GM12872 (cell line): Measurements from ENCODE around the gene TEX29.

ENCODE experiments used
- CTCF ChIP-seq: IDR thresholded peaks from 3 replicates; pipeline ENCODE4 v1.5.1; 2011; ENCODE audit warnings: low read depth, mild to moderate bottlenecking, low read length, moderate library complexity; ENCODE audit not compliant: insufficient read depth

TEX29 gene

DNA sequence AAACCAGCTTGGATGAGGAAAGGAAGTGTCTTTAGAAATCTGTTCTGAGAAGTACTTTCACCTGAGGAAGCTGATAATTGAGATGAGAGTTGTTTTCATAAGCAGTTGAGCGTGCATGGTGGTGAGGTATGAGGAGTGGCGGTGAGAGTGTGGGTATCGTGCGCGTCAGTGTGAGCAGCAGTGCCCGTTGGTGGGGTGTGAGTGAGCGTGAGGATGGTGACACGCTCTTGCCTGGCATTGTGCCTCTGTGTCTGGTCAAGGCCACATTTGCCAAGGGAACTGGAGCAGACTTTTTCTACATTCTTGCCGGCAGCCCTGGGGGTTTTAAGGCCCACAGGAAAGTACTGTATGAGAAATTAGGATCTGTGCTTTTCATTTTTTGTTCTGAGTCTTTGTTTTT, 36.5 kb upstream of the TEX29 start:
- no peak for TF ChIP-seq CTCF

DNA sequence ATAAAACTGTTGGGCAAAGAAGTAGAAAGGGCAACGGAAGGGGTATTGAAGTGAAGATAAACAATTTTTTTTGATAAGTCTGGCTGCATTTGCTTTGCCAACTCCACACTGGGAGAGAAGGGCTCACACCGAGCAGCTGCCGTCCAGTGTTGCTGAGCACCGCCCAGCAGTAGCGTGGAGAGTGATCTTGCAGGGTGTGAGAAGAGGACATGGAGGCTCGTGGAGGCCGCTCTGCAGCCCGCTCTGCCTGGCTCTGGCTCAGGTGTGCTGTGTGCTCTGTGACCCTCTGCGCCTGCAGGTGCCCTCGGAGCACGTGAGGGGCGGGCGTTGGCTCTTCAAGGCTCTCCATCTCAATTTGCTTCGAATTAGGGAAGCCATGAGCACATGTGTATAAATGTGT, 35.9 kb upstream of the TEX29 start:
- no peak for TF ChIP-seq CTCF

DNA sequence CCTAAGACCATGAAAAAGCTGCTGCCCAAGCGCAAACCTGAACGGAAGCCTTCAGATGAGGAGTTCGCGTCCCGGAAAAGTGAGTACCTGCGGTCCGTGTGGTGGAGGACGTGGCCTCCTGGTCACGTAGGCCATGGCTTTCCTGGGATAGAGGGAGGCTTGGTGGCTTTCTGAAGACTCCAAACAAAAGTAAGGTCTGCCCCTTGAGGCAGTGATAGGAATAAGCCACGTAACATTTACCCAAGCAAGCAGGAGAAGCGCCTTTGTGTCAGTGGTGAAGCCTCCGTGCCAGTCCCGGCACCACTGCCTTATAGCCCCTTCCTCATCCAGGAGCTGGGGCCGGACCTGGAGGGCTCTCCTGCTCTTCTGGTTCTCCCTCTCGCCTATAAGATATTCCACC, 34.3 kb upstream of the TEX29 start:
- TF ChIP-seq CTCF = no peak

- TF ChIP-seq CTCF = no peak
These were observed 33.7 kb upstream of the TEX29 start for GRCh38 chr13:111286749-111287148.

DNA sequence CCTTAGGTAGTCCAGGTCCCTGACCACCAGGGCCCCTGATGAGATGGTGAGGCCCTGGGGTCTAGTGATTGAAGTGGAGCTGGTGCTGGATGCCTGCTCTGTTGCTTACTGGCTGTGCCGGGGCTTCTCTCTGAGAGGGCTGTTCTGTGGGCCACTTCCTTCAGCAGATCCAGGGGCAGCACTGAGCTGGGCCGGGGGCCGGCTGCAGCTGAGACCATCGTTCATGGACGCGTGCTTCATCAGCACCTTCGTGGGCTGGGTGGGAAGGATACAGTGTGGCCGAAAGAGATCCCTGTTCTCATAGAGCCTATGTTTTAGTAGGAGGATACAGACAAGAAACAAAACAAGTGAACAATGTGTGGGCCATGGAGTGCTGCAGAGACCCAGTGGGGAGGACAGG, 33.2 kb upstream of the TEX29 start:
- no peak for TF ChIP-seq CTCF

GRCh38 chr13:111288276-111288675, 32.2 kb upstream of the TEX29 start:
- no peak for TF ChIP-seq CTCF

GRCh38 chr13:111289251-111289650, 31.2 kb upstream of the TEX29 start:
- no peak for TF ChIP-seq CTCF

DNA sequence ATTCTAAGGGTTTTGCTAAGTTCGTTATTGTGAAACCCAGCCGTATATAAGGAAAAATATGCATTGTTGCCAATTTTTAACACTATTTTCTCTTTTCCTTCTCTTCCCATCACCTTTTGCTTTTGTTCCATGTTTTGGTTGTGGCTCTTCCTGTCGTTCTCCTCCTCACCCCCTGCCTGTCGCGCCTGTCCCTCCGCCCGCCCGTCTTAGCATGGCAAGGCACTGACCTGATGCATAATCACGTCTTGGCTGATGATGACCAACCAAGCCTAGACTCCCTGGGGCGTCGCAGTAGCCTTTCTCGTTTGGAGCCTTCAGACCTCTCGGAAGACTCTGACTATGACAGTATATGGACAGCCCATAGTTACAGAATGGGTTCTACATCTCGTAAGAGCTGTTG, 28.5 kb upstream of the TEX29 start:
- no peak for TF ChIP-seq CTCF
